GM12878 (cell line): ENCODE results near the gene NAALADL2. TPM values are rescaled to one million over a fixed set of nuclear protein-coding genes. Genes with fewer than 3 reads are reported as not detected.

Source experiments
- ATAC-seq: fragments of 200-7000 bp; cut with Tn5 transposase; 3 replicates; pipeline ENCODE4 v1.9.1; 2020; ENCODE audit warnings: mild to moderate bottlenecking, moderate library complexity
- BruUV-seq: library from RNA; stranded (reverse); fragments of 400-500 nt; replicated peaks from 2 replicates; lab custom pipeline; 2021; lab: Mats Ljungman, UMichigan
- CTCF ChIA-PET: fragments of 300-600 bp; sonication (Branson Sonifier 250); formaldehyde crosslinking; extraction: SDS; loops from one replicate; lab custom pipeline; 2021; ENCODE audit warnings: inconsistent platforms; lab: Yijun Ruan, JAX
- POLR2A ChIA-PET: fragments of 350-600 bp; formaldehyde crosslinking; extraction: SDS; loops from one replicate; lab custom pipeline; 2021; ENCODE audit warnings: inconsistent platforms; lab: Charles Lee
- RAD21 ChIA-PET: fragments of 300-600 bp; sonication (Branson Sonifier 250); formaldehyde crosslinking; loops from one replicate; lab custom pipeline; 2023; ENCODE audit warnings: antibody characterized with exemption; ENCODE audit not compliant: unreplicated experiment; lab: Charles Lee
- SMC1A ChIA-PET: fragments of 300-600 bp; sonication (Branson Sonifier 250); formaldehyde crosslinking; loops from one replicate; lab custom pipeline; 2023; ENCODE audit not compliant: unreplicated experiment, uncharacterized antibody; lab: Charles Lee
- DNase-seq: peaks from one replicate; pipeline ENCODE4 v3.0.0-alpha.2; 2011; ENCODE audit warnings: low read depth, low spot score
- FAIRE-seq: peaks from 3 replicates; lab custom pipeline; 2011; peaks lifted over from hg19 to GRCh38; lab: Jason Lieb, UNC
- H2AFZ ChIP-seq: 2 replicates; pipeline ENCODE4 v1.6.0; 2011; ENCODE audit warnings: low read depth, low read length, control low read depth; ENCODE audit not compliant: control insufficient read depth
- H3K27ac ChIP-seq: 2 replicates; pipeline ENCODE4 v1.5.1; 2011; ENCODE audit warnings: control low read depth; ENCODE audit not compliant: control insufficient read depth, insufficient read depth
- H3K27me3 ChIP-seq, 2 experiments: replicated peaks in 1 of 2; 2 replicates each; pipeline versions ENCODE4 v1.6.0 to v1.6.1; 2011; ENCODE audit warnings: low read length in 1 of 2; ENCODE audit not compliant: control insufficient read depth in 2 of 2, insufficient read depth in 2 of 2
- H3K36me3 ChIP-seq, 2 experiments: 2 replicates each; pipeline ENCODE4 v1.5.1; 2011; ENCODE audit warnings: low read length in 1 of 2; ENCODE audit not compliant: control insufficient read depth in 2 of 2, insufficient read depth in 2 of 2
- H3K4me1 ChIP-seq: 2 replicates; pipeline ENCODE4 v1.6.1; 2011; ENCODE audit warnings: mild to moderate bottlenecking, low read length, moderate library complexity, mixed read lengths; ENCODE audit not compliant: control insufficient read depth, insufficient read depth
- H3K4me2 ChIP-seq: 2 replicates; pipeline ENCODE4 v1.6.0; 2011; ENCODE audit warnings: control low read depth; ENCODE audit not compliant: control insufficient read depth, insufficient read depth
- H3K4me3 ChIP-seq: fragments of 200-600 bp; sonication (generic); 2 replicates; pipeline ENCODE4 v1.5.1; 2016
- H3K79me2 ChIP-seq: 2 replicates; pipeline ENCODE4 v1.6.0; 2011; ENCODE audit warnings: low read length; ENCODE audit not compliant: control insufficient read depth, insufficient read depth
- H3K9ac ChIP-seq: 2 replicates; pipeline ENCODE4 v1.8.0; 2011; ENCODE audit warnings: low read length, control low read depth, mixed read lengths; ENCODE audit not compliant: control insufficient read depth, insufficient read depth
- H3K9me3 ChIP-seq: replicated peaks from 3 replicates; pipeline ENCODE4 v1.5.1; 2011; ENCODE audit warnings: mild to moderate bottlenecking, low read length; ENCODE audit not compliant: control insufficient read depth, insufficient read depth
- H4K20me1 ChIP-seq: 2 replicates; pipeline ENCODE4 v1.6.0; 2011; ENCODE audit not compliant: control insufficient read depth, insufficient read depth
- BCL11A ChIP-seq: IDR thresholded peaks from 2 replicates; pipeline ENCODE4 v1.6.1; 2011; ENCODE audit warnings: low read depth, low read length
- BCL3 ChIP-seq: IDR thresholded peaks from 2 replicates; pipeline ENCODE4 v1.6.1; 2011; ENCODE audit warnings: borderline replicate concordance, low read depth, mild to moderate bottlenecking, moderate library complexity, low read length; ENCODE audit not compliant: insufficient read depth, poor library complexity, severe bottlenecking
- ELK1 ChIP-seq: IDR thresholded peaks from 2 replicates; pipeline ENCODE4 v1.6.1; 2012; ENCODE audit warnings: low read depth, low read length, improper control_type of control experiment
- IKZF1 ChIP-seq: fragments of 450-650 bp; conservative IDR thresholded peaks from 2 replicates; pipeline ENCODE4 v1.6.1; 2017; ENCODE audit warnings: antibody characterized with exemption, mild to moderate bottlenecking
- IKZF2 ChIP-seq, 2 experiments: fragments of 450-650 bp; IDR thresholded peaks; 2 replicates each; pipeline ENCODE4 v1.6.1; 2017; ENCODE audit warnings: mild to moderate bottlenecking in 2 of 2, moderate library complexity in 2 of 2
- JUND ChIP-seq: IDR thresholded peaks from 2 replicates; pipeline ENCODE4 v1.6.1; 2012; ENCODE audit warnings: low read depth, mild to moderate bottlenecking, low read length, improper control_type of control experiment, moderate library complexity
- LARP7 ChIP-seq: fragments of 450-650 bp; IDR thresholded peaks from 2 replicates; pipeline ENCODE4 v1.6.1; 2017; ENCODE audit warnings: mild to moderate bottlenecking
- MEF2B ChIP-seq: fragments of 450-650 bp; IDR thresholded peaks from 2 replicates; pipeline ENCODE4 v1.6.1; 2018; ENCODE audit warnings: mild to moderate bottlenecking, moderate library complexity; ENCODE audit not compliant: partially characterized antibody, poor library complexity, severe bottlenecking
- POLR2A ChIP-seq: IDR thresholded peaks from 2 replicates; pipeline ENCODE4 v1.6.1; 2011; ENCODE audit warnings: low read depth, mild to moderate bottlenecking, low read length
- RFX5 ChIP-seq: IDR thresholded peaks from 2 replicates; pipeline ENCODE4 v1.6.1; 2011; ENCODE audit warnings: low read depth, low read length, improper control_type of control experiment
- SP1 ChIP-seq: IDR thresholded peaks from one replicate; pipeline ENCODE4 v1.6.1; 2011; ENCODE audit warnings: low read depth, low read length
- SPI1 ChIP-seq: IDR thresholded peaks from 2 replicates; pipeline ENCODE4 v1.6.1; 2011; ENCODE audit warnings: low read depth, mild to moderate bottlenecking, low read length, moderate library complexity, borderline replicate concordance; ENCODE audit not compliant: insufficient read depth
- TCF12 ChIP-seq: IDR thresholded peaks from 2 replicates; pipeline ENCODE4 v1.6.1; 2011; ENCODE audit warnings: low read depth, mild to moderate bottlenecking, low read length
- ZNF274 ChIP-seq: IDR thresholded peaks from one replicate; pipeline ENCODE4 v1.8.0; 2011; ENCODE audit not compliant: insufficient read length, insufficient read depth
- ZNF592 ChIP-seq: fragments of 450-650 bp; IDR thresholded peaks from 2 replicates; pipeline ENCODE4 v1.6.1; 2017; ENCODE audit warnings: mild to moderate bottlenecking, moderate library complexity
- WGBS: methylation state at CpG from one replicate; pipeline ENCODE4 v1.1.6; 2016; ENCODE audit warnings: low lambda C conversion rate; ENCODE audit not compliant: insufficient replicate concordance, insufficient coverage; ENCODE audit errors: missing lambda C conversion rate; 5-methylcytosine and 5-hydroxymethylcytosine counted together
- in situ Hi-C: fragments of 300-500 bp; cut with MboI; formaldehyde crosslinking; loops from 9 replicates; pipeline ENCODE4 v1.14.3; 2018; ENCODE audit warnings: mixed read lengths
- intact Hi-C: fragments of 100-400 bp; cut with micrococcal nuclease; formaldehyde crosslinking; loops from one replicate; pipeline ENCODE4 v1.14.2; 2022; ENCODE audit not compliant: unreplicated experiment
- polyA plus RNA-seq, 11 experiments: library from polyadenylated mRNA; depleted of rRNA in 4 of 11; unstranded in 6 of 11; stranded (reverse) in 5 of 11; fragments of >200 nt; fragmentation: Nextera tagmentation in 4 of 11; fragmentation: Illumina TruSeq in 1 of 11; extraction: Ambion mirVana in 4 of 11; extraction: Trizol in 1 of 11; gene quantifications; 1 replicate in 1 of 11; 2 replicates in 10 of 11; pipeline versions ENCODE4 v1.2.1 to v1.2.3, GENCODE V29; 2011 to 2016; ENCODE audit warnings: inconsistent platforms in 2 of 11, missing spikeins in 2 of 11, low read depth in 1 of 11
- total RNA-seq, 4 experiments: library from RNA; depleted of rRNA in 3 of 4; stranded (reverse); fragments of >200 nt in 3 of 4; fragmentation: Illumina TruSeq in 1 of 4; extraction: Trizol in 1 of 4; gene quantifications; 2 replicates each; pipeline versions ENCODE4 v1.2.1 to v1.2.3, GENCODE V29; 2013 to 2021
- TF ChIP-seq, protein P1 (sequence below): fragments of 450-650 bp; IDR thresholded peaks from 2 replicates; pipeline ENCODE4 v1.6.1; 2017; ENCODE audit warnings: mild to moderate bottlenecking, low read depth, inconsistent platforms; ENCODE audit not compliant: poor library complexity, severe bottlenecking

NAALADL2 gene
- total and polyA plus RNA-seq, 10 of the 15 experiments (the other 5 are each of a cell fraction or from before 2014, with no cell fraction given), result 0.06 to 10.8 (median 0.46) TPM

DNA sequence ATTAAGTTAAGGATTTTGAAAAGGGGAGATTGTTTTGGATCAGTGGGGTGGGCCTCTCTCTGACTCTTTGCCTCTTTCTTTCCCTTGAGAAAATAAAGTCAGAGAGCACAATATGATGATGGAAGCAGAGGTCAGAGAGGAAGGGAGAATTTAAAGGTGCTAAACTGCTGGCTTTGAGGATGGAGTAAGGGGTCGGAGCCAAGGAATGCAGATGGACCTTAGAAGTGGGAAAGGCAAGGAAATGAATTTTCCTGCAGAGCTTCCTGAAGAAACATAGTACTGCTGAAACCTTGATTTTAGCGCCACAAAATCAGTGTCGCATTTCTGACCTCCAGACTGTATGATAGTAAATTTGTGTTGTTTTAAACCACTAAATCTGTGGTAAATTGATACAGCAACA is 317.4 kb downstream of the NAALADL2 start:
- Histone ChIP-seq H3K4me1 (no peaks in the 10 kb centered on the region), H3K36me3 (no peaks in the 10 kb centered on the region), H3K27ac (no peak overlapping the region), H3K27me3 (no peaks in the 10 kb centered on the region), H3K9ac (no peak overlapping the region), H3K4me2 (no peak overlapping the region), H4K20me1 (no peaks in the 10 kb centered on the region), H3K4me3 (no peak overlapping the region), H3K79me2 (no peaks in the 10 kb centered on the region), H3K9me3 (no peaks in the 10 kb centered on the region), H2AFZ (no peak overlapping the region)
- intact Hi-C loops (no loop called here), in situ Hi-C loops (no loop called here)
- whole genome bisulfite sequencing, result 27% methylated on average over 3 of the region's 3 CpGs
- RAD21 ChIA-PET, result no interaction called here
- FAIRE-seq (no peak), DNase-seq (no peak), ATAC-seq (no peak)
- CTCF ChIA-PET, result interaction anchor here (0.5 kb wide), 1 partner anchor 681 kb away, joined by 3 read pairs; no protein-coding TSS in a partner anchor
- POLR2A ChIA-PET, result no interaction called here
- SMC1A ChIA-PET, result no interaction called here
- BruUV-seq, result no TSS peak
- TF ChIP-seq IKZF2 (IDR thresholded peaks at IDR 0.05) (no peak), SP1 (no peak), RFX5 (no peak), ELK1 (no peak), BCL11A (no peak), LARP7 (no peak), ZNF274 (no peak), IKZF1 (no peak), TCF12 (no peak), MEF2B (no peak), ZNF592 (no peak), BCL3 (no peak), SPI1 (no peak), POLR2A (no peak), JUND (no peak)
- TF ChIP-seq, protein P1, sequence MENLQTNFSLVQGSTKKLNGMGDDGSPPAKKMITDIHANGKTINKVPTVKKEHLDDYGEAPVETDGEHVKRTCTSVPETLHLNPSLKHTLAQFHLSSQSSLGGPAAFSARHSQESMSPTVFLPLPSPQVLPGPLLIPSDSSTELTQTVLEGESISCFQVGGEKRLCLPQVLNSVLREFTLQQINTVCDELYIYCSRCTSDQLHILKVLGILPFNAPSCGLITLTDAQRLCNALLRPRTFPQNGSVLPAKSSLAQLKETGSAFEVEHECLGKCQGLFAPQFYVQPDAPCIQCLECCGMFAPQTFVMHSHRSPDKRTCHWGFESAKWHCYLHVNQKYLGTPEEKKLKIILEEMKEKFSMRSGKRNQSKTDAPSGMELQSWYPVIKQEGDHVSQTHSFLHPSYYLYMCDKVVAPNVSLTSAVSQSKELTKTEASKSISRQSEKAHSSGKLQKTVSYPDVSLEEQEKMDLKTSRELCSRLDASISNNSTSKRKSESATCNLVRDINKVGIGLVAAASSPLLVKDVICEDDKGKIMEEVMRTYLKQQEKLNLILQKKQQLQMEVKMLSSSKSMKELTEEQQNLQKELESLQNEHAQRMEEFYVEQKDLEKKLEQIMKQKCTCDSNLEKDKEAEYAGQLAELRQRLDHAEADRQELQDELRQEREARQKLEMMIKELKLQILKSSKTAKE, result no peak
